Measurements from ENCODE around the gene KAZN.

GRCh38 chr1:14968251-14968851, 369.9 kb downstream of the KAZN start:
- TF ChIP-seq CTCF (IDR thresholded peaks at IDR 0.05; ENCODE audit: low read length): no peak
- no peak for TF ChIP-seq EZH2 (IDR thresholded peaks at IDR 0.05; ENCODE audit: borderline replicate concordance, low read length)
